GM18526 (cell line): ENCODE measurements around the gene POLR2J.

ENCODE experiments used
- POLR2A ChIP-seq: IDR thresholded peaks from 3 replicates; pipeline ENCODE4 v1.6.1; 2011; ENCODE audit not compliant: insufficient read length; ENCODE audit errors: extremely low read depth

The POLR2J gene

GRCh38 chr7:102463841-102464576, 14.7 kb downstream of the POLR2J start:
- TF ChIP-seq POLR2A: no peak

GRCh38 chr7:102460467-102460866, 18.3 kb downstream of the POLR2J start:
- no peak for TF ChIP-seq POLR2A

- no peak for TF ChIP-seq POLR2A
Measured at GRCh38 chr7:102459221-102459844, 19.4 kb downstream of the POLR2J start.

- TF ChIP-seq POLR2A: no peak
Measured at GRCh38 chr7:102457352-102457924, 21.3 kb downstream of the POLR2J start.

GRCh38 chr7:102456327-102456726, 22.4 kb downstream of the POLR2J start:
- TF ChIP-seq POLR2A: no peak

- no peak for TF ChIP-seq POLR2A
Measured at GRCh38 chr7:102455596-102455995, 23.1 kb downstream of the POLR2J start.

- TF ChIP-seq POLR2A: no peak
Measured at GRCh38 chr7:102454468-102454867, 24.3 kb downstream of the POLR2J start.

- TF ChIP-seq POLR2A: no peak
Measured at GRCh38 chr7:102453319-102453718, 25.4 kb downstream of the POLR2J start.

- TF ChIP-seq POLR2A: no peak
Measured at GRCh38 chr7:102452451-102452850, 26.3 kb downstream of the POLR2J start.

- TF ChIP-seq POLR2A: no peak
Measured at GRCh38 chr7:102451371-102452054, 27.2 kb downstream of the POLR2J start.

GRCh38 chr7:102450242-102450641, 28.5 kb downstream of the POLR2J start:
- TF ChIP-seq POLR2A: no peak

- no peak for TF ChIP-seq POLR2A
Measured at GRCh38 chr7:102449136-102449535, 29.6 kb downstream of the POLR2J start.

GRCh38 chr7:102447311-102447710, 31.4 kb downstream of the POLR2J start:
- no peak for TF ChIP-seq POLR2A

GRCh38 chr7:102446387-102447156, 32.1 kb downstream of the POLR2J start:
- no peak for TF ChIP-seq POLR2A

- TF ChIP-seq POLR2A: no peak
Measured at GRCh38 chr7:102445674-102446071, 33.0 kb downstream of the POLR2J start.
